IMR-90 (cell line): Measurements from ENCODE around the gene NPAS3. TPM values are rescaled to one million over a fixed set of nuclear protein-coding genes. Genes with fewer than 3 reads are reported as not detected.

Experiments
- ATAC-seq: fragments of 200-7000 bp; cut with Tn5 transposase; 2 replicates; pipeline ENCODE4 v1.9.1; 2020; ENCODE audit warnings: low read depth, mild to moderate bottlenecking, moderate library complexity
- BruUV-seq: library from RNA; stranded (reverse); fragments of 400-500 nt; replicated peaks from 2 replicates; lab custom pipeline; 2021; lab: Mats Ljungman, UMichigan
- CTCF ChIA-PET: fragments of 300-600 bp; formaldehyde crosslinking; extraction: SDS; loops from one replicate; lab custom pipeline; 2021; ENCODE audit warnings: antibody characterized with exemption; lab: Yijun Ruan, JAX
- POLR2A ChIA-PET: fragments of 300-600 bp; sonication (Branson Sonifier 250); formaldehyde crosslinking; loops from one replicate; lab custom pipeline; 2022; ENCODE audit warnings: antibody characterized with exemption; ENCODE audit not compliant: unreplicated experiment; lab: Charles Lee
- DNase-seq: peaks from one replicate; pipeline ENCODE4 v3.0.0; 2013
- H2AFZ ChIP-seq: replicated peaks from 2 replicates; pipeline ENCODE3; 2013; ENCODE audit warnings: low read length, mild to moderate bottlenecking; ENCODE audit not compliant: poor library complexity
- H2AK5ac ChIP-seq: 2 replicates; pipeline ENCODE4 v1.6.1; 2013; ENCODE audit warnings: low read depth, low read length, inconsistent platforms
- H2AK9ac ChIP-seq: replicated peaks from 2 replicates; pipeline ENCODE3; 2013; ENCODE audit warnings: mild to moderate bottlenecking, low read depth, low read length, moderate library complexity; ENCODE audit not compliant: poor library complexity
- H2BK120ac ChIP-seq: 2 replicates; pipeline ENCODE4 v1.6.1; 2013; ENCODE audit warnings: low read depth, low read length, inconsistent platforms
- H2BK15ac ChIP-seq: 3 replicates; pipeline ENCODE4 v1.6.1; 2013; ENCODE audit warnings: low read depth, low read length, inconsistent platforms
- H2BK20ac ChIP-seq: 2 replicates; pipeline ENCODE4 v1.6.1; 2013; ENCODE audit warnings: low read depth, mild to moderate bottlenecking, inconsistent platforms, low read length, moderate library complexity
- H2BK5ac ChIP-seq: 2 replicates; pipeline ENCODE4 v1.6.1; 2013; ENCODE audit warnings: mild to moderate bottlenecking, low read depth, low read length, inconsistent platforms; ENCODE audit not compliant: poor library complexity, severe bottlenecking
- H3K14ac ChIP-seq: replicated peaks from 2 replicates; pipeline ENCODE4 v1.6.1; 2013; ENCODE audit warnings: low read depth, low read length, inconsistent platforms
- H3K18ac ChIP-seq: 2 replicates; pipeline ENCODE4 v1.6.1; 2013; ENCODE audit warnings: low read depth, low read length, control low read depth
- H3K23ac ChIP-seq: 2 replicates; pipeline ENCODE4 v1.6.1; 2013; ENCODE audit warnings: low read depth, low read length, inconsistent platforms
- H3K27ac ChIP-seq: 2 replicates; pipeline ENCODE4 v1.5.1; 2013; ENCODE audit warnings: mild to moderate bottlenecking, control low read depth, low read length; ENCODE audit not compliant: insufficient read depth
- H3K27me3 ChIP-seq: 2 replicates; pipeline ENCODE4 v1.6.1; 2013; ENCODE audit warnings: low read length; ENCODE audit not compliant: control insufficient read depth, insufficient read depth
- H3K36me3 ChIP-seq: 2 replicates; pipeline ENCODE4 v1.6.1; 2013; ENCODE audit warnings: low read length, mixed read lengths; ENCODE audit not compliant: control insufficient read depth, insufficient read depth
- H3K4ac ChIP-seq: 2 replicates; pipeline ENCODE4 v1.6.1; 2013; ENCODE audit warnings: low read depth, low read length, inconsistent platforms
- H3K4me1 ChIP-seq: 2 replicates; pipeline ENCODE4 v1.6.1; 2013; ENCODE audit warnings: low read length, mixed read lengths; ENCODE audit not compliant: control insufficient read depth, insufficient read depth
- H3K4me2 ChIP-seq: 2 replicates; pipeline ENCODE4 v1.6.1; 2013; ENCODE audit warnings: low read depth, mild to moderate bottlenecking, control low read depth, low read length, moderate library complexity
- H3K4me3 ChIP-seq: 2 replicates; pipeline ENCODE4 v1.5.1; 2013; ENCODE audit warnings: low read depth, mild to moderate bottlenecking, control low read depth, low read length, moderate library complexity; ENCODE audit not compliant: insufficient read depth
- H3K56ac ChIP-seq: 2 replicates; pipeline ENCODE4 v1.6.1; 2013; ENCODE audit warnings: low read length, inconsistent platforms; ENCODE audit not compliant: insufficient read depth; ENCODE audit errors: extremely low read depth
- H3K79me1 ChIP-seq, 2 experiments: 2 replicates each; pipeline ENCODE4 v1.6.1; 2013; ENCODE audit warnings: low read length in 2 of 2, inconsistent platforms in 1 of 2, low read depth in 1 of 2
- H3K9ac ChIP-seq: 2 replicates; pipeline ENCODE4 v1.6.1; 2013; ENCODE audit warnings: low read depth, low read length, control low read depth
- H3K9me1 ChIP-seq: 2 replicates; pipeline ENCODE4 v1.6.1; 2013; ENCODE audit warnings: low read length, inconsistent platforms; ENCODE audit not compliant: insufficient read depth
- H3K9me3 ChIP-seq: 2 replicates; pipeline ENCODE4 v1.6.1; 2013; ENCODE audit warnings: low read length; ENCODE audit not compliant: control insufficient read depth, insufficient read depth
- H4K20me1 ChIP-seq: 2 replicates; pipeline ENCODE4 v1.6.1; 2013; ENCODE audit warnings: low read length, inconsistent platforms; ENCODE audit not compliant: insufficient read depth
- H4K5ac ChIP-seq: 2 replicates; pipeline ENCODE4 v1.6.1; 2013; ENCODE audit warnings: mild to moderate bottlenecking, low read depth, low read length, control low read depth
- H4K8ac ChIP-seq, 2 experiments: 2 replicates each; pipeline ENCODE4 v1.6.1; 2013; ENCODE audit warnings: low read depth in 2 of 2, low read length in 2 of 2, control low read depth in 1 of 2, inconsistent platforms in 1 of 2
- H4K91ac ChIP-seq: 2 replicates; pipeline ENCODE4 v1.6.1; 2013; ENCODE audit warnings: low read depth, low read length, inconsistent platforms; ENCODE audit not compliant: insufficient read depth
- MAFK ChIP-seq: IDR thresholded peaks from 2 replicates; pipeline ENCODE4 v1.6.1; 2012; ENCODE audit warnings: low read depth, low read length, improper control_type of control experiment
- RAD21 ChIP-seq: IDR thresholded peaks from 2 replicates; pipeline ENCODE4 v1.6.1; 2012; ENCODE audit warnings: low read length, improper control_type of control experiment
- WGBS, 2 experiments: methylation state at CpG; one replicate each; pipeline versions ENCODE4 v1.1.5 to v1.1.7; 2013; ENCODE audit warnings: missing lambda C conversion rate in 2 of 2; ENCODE audit not compliant: insufficient read length in 1 of 2; ENCODE audit errors: extremely low coverage in 2 of 2; 5-methylcytosine and 5-hydroxymethylcytosine counted together
- dilution Hi-C: fragments of 300-500 bp; cut with HindIII; formaldehyde crosslinking; loops from one replicate; pipeline ENCODE4 v1.14.3; 2018; ENCODE audit warnings: low sequenced_read_pairs; ENCODE audit not compliant: unreplicated experiment
- in situ Hi-C: fragments of 300-500 bp; cut with MboI; formaldehyde crosslinking; loops from 3 replicates; pipeline ENCODE4 v1.14.3; 2019; ENCODE audit warnings: low sequenced_read_pairs, inconsistent platforms, mixed read lengths
- intact Hi-C: fragments of 100-400 bp; cut with micrococcal nuclease; formaldehyde crosslinking; loops from 2 replicates; pipeline ENCODE4 v1.10.0; 2022
- polyA plus RNA-seq, 3 experiments: library from polyadenylated mRNA; depleted of rRNA; stranded (reverse); fragments of >200 nt; gene quantifications; 2 replicates each; pipeline ENCODE4 v1.2.3, GENCODE V29; 2012; ENCODE audit warnings: low replicate concordance in 1 of 3
- total RNA-seq: library from RNA; depleted of rRNA; stranded (reverse); fragments of >200 nt; gene quantifications from 2 replicates; pipeline ENCODE4 v1.2.3, GENCODE V29; 2012
- TF ChIP-seq, protein P1 (sequence below): conservative IDR thresholded peaks from 2 replicates; pipeline ENCODE4 v1.5.1; 2012; ENCODE audit warnings: mild to moderate bottlenecking, low read depth, low read length, improper control_type of control experiment

The NPAS3 gene
- total and polyA plus RNA-seq, 2 of the 4 experiments (the other 2 are of a cell fraction), result not detected

DNA sequence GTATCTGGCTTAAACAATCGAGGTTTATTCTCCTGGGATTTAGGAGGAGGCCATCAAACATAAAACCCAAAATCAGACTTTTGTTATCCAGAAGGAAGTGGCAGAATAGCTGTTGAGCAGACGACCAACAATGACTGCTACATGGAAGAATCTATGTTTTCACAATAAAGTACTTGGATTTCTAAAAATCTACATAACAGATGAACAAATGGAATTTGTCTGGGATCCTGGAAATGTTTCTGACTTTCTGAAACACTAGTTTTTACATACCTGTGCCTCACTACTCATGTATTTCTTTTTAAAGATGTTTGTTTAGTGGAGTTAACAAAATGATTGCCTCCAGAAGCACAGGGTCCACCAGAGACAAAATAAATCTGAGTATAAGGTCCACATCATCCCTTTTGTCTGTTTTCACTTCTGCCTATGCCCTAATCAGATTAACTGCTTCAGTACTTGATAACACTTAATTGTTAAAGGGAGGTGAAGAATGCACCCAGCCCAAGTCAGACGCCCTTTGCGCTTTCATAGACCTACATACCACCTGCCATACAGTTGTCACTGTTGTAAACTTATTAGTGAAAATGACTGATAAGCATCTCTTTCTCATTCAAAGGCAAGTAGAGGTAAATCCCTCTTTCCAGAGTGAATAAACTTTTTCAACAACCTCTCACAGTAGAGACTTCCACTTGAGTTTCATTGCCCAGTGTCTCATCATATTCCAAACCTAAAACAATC lies 847.6 kb downstream of the NPAS3 start:
- no peak overlapping the region for H3K18ac ChIP-seq
- H3K56ac ChIP-seq, result no peak overlapping the region
- H2AFZ ChIP-seq, result no peak overlapping the region
- in situ Hi-C loops (no loop called here), intact Hi-C loops (no loop called here), dilution Hi-C loops (loop anchor here (25.0 kb wide), 1 partner anchor 1199 kb away; no protein-coding TSS in a partner anchor)
- H2BK15ac ChIP-seq, result no peak overlapping the region
- no peaks in the 10 kb centered on the region for H3K36me3 ChIP-seq
- no CpG with 5 or more reads among the region's 4 CpGs for WGBS, 2 experiments
- H3K4ac ChIP-seq, result no peak overlapping the region
- H3K27me3 ChIP-seq, result no peaks in the 10 kb centered on the region
- H2AK9ac ChIP-seq, result no peak overlapping the region
- no peak overlapping the region for H2BK20ac ChIP-seq
- BruUV-seq, result no TSS peak
- no peaks in the 10 kb centered on the region for H3K9me1 ChIP-seq
- no peak overlapping the region for H3K4me3 ChIP-seq
- no peak overlapping the region for H3K23ac ChIP-seq
- ATAC-seq, result no peak
- H3K14ac ChIP-seq, result no peak overlapping the region
- no peak overlapping the region for H4K91ac ChIP-seq
- TF ChIP-seq, protein P1, sequence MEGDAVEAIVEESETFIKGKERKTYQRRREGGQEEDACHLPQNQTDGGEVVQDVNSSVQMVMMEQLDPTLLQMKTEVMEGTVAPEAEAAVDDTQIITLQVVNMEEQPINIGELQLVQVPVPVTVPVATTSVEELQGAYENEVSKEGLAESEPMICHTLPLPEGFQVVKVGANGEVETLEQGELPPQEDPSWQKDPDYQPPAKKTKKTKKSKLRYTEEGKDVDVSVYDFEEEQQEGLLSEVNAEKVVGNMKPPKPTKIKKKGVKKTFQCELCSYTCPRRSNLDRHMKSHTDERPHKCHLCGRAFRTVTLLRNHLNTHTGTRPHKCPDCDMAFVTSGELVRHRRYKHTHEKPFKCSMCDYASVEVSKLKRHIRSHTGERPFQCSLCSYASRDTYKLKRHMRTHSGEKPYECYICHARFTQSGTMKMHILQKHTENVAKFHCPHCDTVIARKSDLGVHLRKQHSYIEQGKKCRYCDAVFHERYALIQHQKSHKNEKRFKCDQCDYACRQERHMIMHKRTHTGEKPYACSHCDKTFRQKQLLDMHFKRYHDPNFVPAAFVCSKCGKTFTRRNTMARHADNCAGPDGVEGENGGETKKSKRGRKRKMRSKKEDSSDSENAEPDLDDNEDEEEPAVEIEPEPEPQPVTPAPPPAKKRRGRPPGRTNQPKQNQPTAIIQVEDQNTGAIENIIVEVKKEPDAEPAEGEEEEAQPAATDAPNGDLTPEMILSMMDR, result no peak
- TF ChIP-seq MAFK (no peak), RAD21 (no peak)
- no peak overlapping the region for H4K8ac ChIP-seq
- ChIA-PET POLR2A (no interaction called here), CTCF (interaction anchor here (0.6 kb wide), 1 partner anchor 1195 kb away, joined by 4 read pairs; no protein-coding TSS in a partner anchor)
- H4K5ac ChIP-seq, result no peak overlapping the region
- H3K9ac ChIP-seq, result no peak overlapping the region
- no peak overlapping the region for H2BK120ac ChIP-seq
- H3K4me1 ChIP-seq, result no peaks in the 10 kb centered on the region
- no peaks in the 10 kb centered on the region for H3K9me3 ChIP-seq
- no peaks in the 10 kb centered on the region for H4K20me1 ChIP-seq
- H2AK5ac ChIP-seq, result no peak overlapping the region
- no peak for DNase-seq
- H3K27ac ChIP-seq, result no peak overlapping the region
- H3K4me2 ChIP-seq, result no peak overlapping the region
- no peaks in the 10 kb centered on the region for H3K79me1 ChIP-seq
- H2BK5ac ChIP-seq, result no peak overlapping the region
